Activated CD8-positive, alpha-beta T cell treated with anti-CD3 and anti-CD28 coated beads for 36 hours (primary cell): ENCODE measurements around the gene PLAAT4. TPM values are rescaled to one million over a fixed set of nuclear protein-coding genes. Genes with fewer than 3 reads are reported as not detected.
"Not testable (repeated sequence)": the region's sequence is repeated elsewhere in the genome, so short reads cannot be mapped to it uniquely, and the experiment has no call there.

ENCODE experiments used
- ATAC-seq: fragments of 200-7000 bp; cut with Tn5 transposase; one replicate; pipeline ENCODE4 v1.10.0; 2021; ENCODE audit warnings: mild to moderate bottlenecking, moderate library complexity
- CTCF ChIA-PET: fragments of 350-600 bp; sonication (Branson Sonifier 250); formaldehyde crosslinking; loops from one replicate; lab custom pipeline; 2021; ENCODE audit warnings: antibody characterized with exemption; lab: Charles Lee
- POLR2A ChIA-PET: fragments of 350-600 bp; sonication (Branson Sonifier 250); formaldehyde crosslinking; loops from one replicate; lab custom pipeline; 2021; ENCODE audit warnings: antibody characterized with exemption; lab: Charles Lee
- DNase-seq: peaks from one replicate; pipeline ENCODE4 v3.0.0-alpha.2; 2020
- H3K27ac Mint-ChIP-seq: one replicate; pipeline ENCODE4 v1.8.0; 2021; ENCODE audit warnings: mild to moderate bottlenecking, mixed read lengths
- H3K27me3 Mint-ChIP-seq: one replicate; pipeline ENCODE4 v1.8.0; 2021; ENCODE audit warnings: mixed read lengths
- H3K36me3 Mint-ChIP-seq: one replicate; pipeline ENCODE4 v1.8.0; 2021; ENCODE audit warnings: low read depth, mixed read lengths
- H3K4me1 Mint-ChIP-seq: one replicate; pipeline ENCODE4 v1.8.0; 2021; ENCODE audit warnings: low read depth, mixed read lengths
- H3K4me3 Mint-ChIP-seq: one replicate; pipeline ENCODE4 v1.8.0; 2021; ENCODE audit warnings: mild to moderate bottlenecking, moderate library complexity, mixed read lengths
- H3K9me3 Mint-ChIP-seq: one replicate; pipeline ENCODE4 v1.8.0; 2021; ENCODE audit warnings: mixed read lengths
- intact Hi-C: fragments of 100-400 bp; cut with micrococcal nuclease; formaldehyde crosslinking; loops from one replicate; pipeline ENCODE4 v1.10.0; 2022
- total RNA-seq, 2 experiments: library from RNA; stranded (reverse); gene quantifications; one replicate each; pipeline ENCODE4 v1.2.3, GENCODE V29; 2021
- TF ChIP-seq, protein P1 (sequence below): fragments of 200-600 bp; IDR thresholded peaks from one replicate; pipeline ENCODE4 v1.8.0; 2022; ENCODE audit warnings: antibody characterized with exemption, mild to moderate bottlenecking

PLAAT4 gene
- total RNA-seq, 2 experiments from 2014 or later, result 24.1 to 26.2 TPM

GRCh38 chr11:63547061-63547460 is 10.5 kb downstream of the PLAAT4 start:
- H3K27ac Mint-ChIP-seq, result peak overlapping the region; percentile 11
- H3K4me1 Mint-ChIP-seq, result peaks cover 29% of the 10 kb centered on the region

DNA sequence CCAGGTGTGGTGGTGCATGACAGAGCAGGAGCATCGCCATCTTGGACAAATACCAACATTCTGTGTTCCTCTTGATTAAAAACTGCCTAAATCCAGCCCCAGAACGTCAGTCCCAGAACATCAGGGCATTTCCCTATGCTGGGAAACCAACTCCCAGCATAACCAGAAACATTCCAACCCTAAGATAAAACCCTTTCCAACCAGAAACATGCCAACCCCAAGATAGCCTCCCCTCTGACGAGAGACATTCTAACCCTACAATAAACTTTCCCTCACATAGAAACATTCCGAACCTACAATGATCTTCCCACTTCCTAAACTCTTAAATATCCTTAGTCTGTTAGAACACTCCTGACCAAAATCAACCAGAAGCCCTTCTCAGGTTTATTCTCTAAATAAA is 11.6 kb downstream of the PLAAT4 start:
- DNase-seq (no peak), ATAC-seq (no peak)
- intact Hi-C loops, result no loop called here
- ChIA-PET CTCF (no interaction called here), POLR2A (interaction anchor here (6.7 kb wide), 1 partner anchor 12 kb away, joined by 107 read pairs; the partner anchor contains the start of gene PLAAT4)
- H3K4me3 Mint-ChIP-seq, result no peak overlapping the region
- TF ChIP-seq, protein P1, sequence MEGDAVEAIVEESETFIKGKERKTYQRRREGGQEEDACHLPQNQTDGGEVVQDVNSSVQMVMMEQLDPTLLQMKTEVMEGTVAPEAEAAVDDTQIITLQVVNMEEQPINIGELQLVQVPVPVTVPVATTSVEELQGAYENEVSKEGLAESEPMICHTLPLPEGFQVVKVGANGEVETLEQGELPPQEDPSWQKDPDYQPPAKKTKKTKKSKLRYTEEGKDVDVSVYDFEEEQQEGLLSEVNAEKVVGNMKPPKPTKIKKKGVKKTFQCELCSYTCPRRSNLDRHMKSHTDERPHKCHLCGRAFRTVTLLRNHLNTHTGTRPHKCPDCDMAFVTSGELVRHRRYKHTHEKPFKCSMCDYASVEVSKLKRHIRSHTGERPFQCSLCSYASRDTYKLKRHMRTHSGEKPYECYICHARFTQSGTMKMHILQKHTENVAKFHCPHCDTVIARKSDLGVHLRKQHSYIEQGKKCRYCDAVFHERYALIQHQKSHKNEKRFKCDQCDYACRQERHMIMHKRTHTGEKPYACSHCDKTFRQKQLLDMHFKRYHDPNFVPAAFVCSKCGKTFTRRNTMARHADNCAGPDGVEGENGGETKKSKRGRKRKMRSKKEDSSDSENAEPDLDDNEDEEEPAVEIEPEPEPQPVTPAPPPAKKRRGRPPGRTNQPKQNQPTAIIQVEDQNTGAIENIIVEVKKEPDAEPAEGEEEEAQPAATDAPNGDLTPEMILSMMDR, result no peak
- no peaks in the 10 kb centered on the region for H3K27me3 Mint-ChIP-seq
- H3K4me1 Mint-ChIP-seq, result peaks cover 31% of the 10 kb centered on the region
- H3K27ac Mint-ChIP-seq, result no peak overlapping the region
- peaks cover 3% of the 10 kb centered on the region for H3K36me3 Mint-ChIP-seq
- H3K9me3 Mint-ChIP-seq, result no peaks in the 10 kb centered on the region

More at GRCh38 chr11:63547061-63547460, 10.5 kb downstream of the PLAAT4 start:
- TF ChIP-seq, protein P1, result no peak
- Mint-ChIP-seq H3K9me3 (no peaks in the 10 kb centered on the region), H3K36me3 (peaks cover 3% of the 10 kb centered on the region), H3K27me3 (no peaks in the 10 kb centered on the region), H3K4me3 (no peak overlapping the region)
- POLR2A ChIA-PET, result interaction anchor here (1.3 to 3.7 kb wide), 2 partner anchors 10 to 14 kb away, joined by 3 to 17 read pairs; partner anchors contain the start of gene PLAAT4
- no peak for ATAC-seq
- intact Hi-C loops, result no loop called here
- CTCF ChIA-PET, result interaction anchor here (2.8 kb wide), 1 partner anchor 11 kb away, joined by 7 read pairs; the partner anchor contains the start of gene PLAAT4
- DNase-seq, result no peak

DNA sequence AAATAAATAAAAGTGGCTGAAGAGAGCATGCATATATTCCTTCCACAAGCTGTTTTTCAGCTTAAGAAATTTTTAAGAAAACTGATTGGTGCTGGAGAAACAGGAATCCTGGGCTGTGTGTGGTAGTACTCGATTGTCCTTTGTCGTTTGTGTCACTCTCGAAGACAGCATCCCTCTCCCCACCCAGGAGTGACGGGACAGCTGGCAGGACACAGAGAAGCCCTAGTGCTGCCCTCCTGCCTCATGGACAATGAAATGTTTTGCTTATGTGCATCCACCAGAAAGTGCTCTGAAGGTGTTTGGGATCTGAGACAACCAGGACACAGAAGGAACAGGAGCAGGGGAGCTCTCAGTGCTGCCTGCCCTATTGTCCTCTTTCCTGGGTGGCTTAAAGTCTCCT is 12.8 kb downstream of the PLAAT4 start:
- POLR2A ChIA-PET, result interaction anchor here (1.1 to 6.7 kb wide), 4 partner anchors 7 to 18 kb away, joined by 3 to 107 read pairs (median 8); partner anchors contain the start of gene PLAAT4
- Mint-ChIP-seq H3K4me3 (no peak overlapping the region), H3K9me3 (no peaks in the 10 kb centered on the region), H3K36me3 (peaks cover 3% of the 10 kb centered on the region), H3K27ac (peak overlapping the region; percentile 63), H3K4me1 (peaks cover 36% of the 10 kb centered on the region), H3K27me3 (no peaks in the 10 kb centered on the region)
- CTCF ChIA-PET, result interaction anchor here (1.3 kb wide), 1 partner anchor 12 kb away, joined by 4 read pairs; no protein-coding TSS in a partner anchor
- ATAC-seq, result no peak
- intact Hi-C loops, result no loop called here
- no peak for DNase-seq
- TF ChIP-seq, protein P1, result no peak

GRCh38 chr11:63550156-63550700 is 13.6 kb downstream of the PLAAT4 start:
- peaks cover 42% of the 10 kb centered on the region for H3K4me1 Mint-ChIP-seq
- CTCF ChIA-PET, result interaction anchor here (1.3 to 4.5 kb wide), 2 partner anchors 13 to 15 kb away, joined by 4 to 25 read pairs; partner anchors contain the start of gene PLAAT2
- H3K27ac Mint-ChIP-seq, ATAC-seq, H3K36me3 Mint-ChIP-seq, intact Hi-C loops, H3K4me3 Mint-ChIP-seq, H3K9me3 Mint-ChIP-seq, DNase-seq, H3K27me3 Mint-ChIP-seq: not testable (repeated sequence)
- POLR2A ChIA-PET, result interaction anchor here (2.1 to 6.7 kb wide), 3 partner anchors 8 to 14 kb away, joined by 13 to 107 read pairs (median 13); partner anchors contain the start of genes PLAAT2 and PLAAT4

- ATAC-seq (no peak), DNase-seq (peak; percentile 62)
- ChIA-PET POLR2A (interaction anchor here (0.7 to 6.7 kb wide), 8 partner anchors 9 to 119 kb away, joined by 3 to 107 read pairs (median 10); partner anchors contain the start of genes ATL3, PLAAT2 and PLAAT4), CTCF (interaction anchor here (0.9 to 4.5 kb wide), 7 partner anchors 9 to 88 kb away, joined by 3 to 25 read pairs (median 4); partner anchors contain the start of genes PLAAT2 and PLAAT4)
- TF ChIP-seq, protein P1, result no peak
- Mint-ChIP-seq H3K36me3 (peaks cover 3% of the 10 kb centered on the region), H3K27ac (peak overlapping the region; percentile 98), H3K4me1 (peaks cover 48% of the 10 kb centered on the region), H3K9me3 (no peaks in the 10 kb centered on the region), H3K27me3 (no peaks in the 10 kb centered on the region), H3K4me3 (peak overlapping the region; percentile 77)
- intact Hi-C loops, result no loop called here
Measured at GRCh38 chr11:63551091-63551888, 14.7 kb downstream of the PLAAT4 start.
